AG04449 (cell line): ENCODE results near the gene TLCD3B.

Source experiments
- CTCF ChIA-PET: fragments of 350-600 bp; formaldehyde crosslinking; extraction: SDS; loops from one replicate; lab custom pipeline; 2021; ENCODE audit warnings: antibody characterized with exemption; lab: Yijun Ruan, JAX
- POLR2A ChIA-PET: fragments of 400-600, 350-600 bp; formaldehyde crosslinking; extraction: SDS; loops from one replicate; lab custom pipeline; 2020; ENCODE audit warnings: antibody characterized with exemption, inconsistent platforms; lab: Yijun Ruan, JAX
- DNase-seq: peaks from one replicate; pipeline ENCODE4 v3.0.0-alpha.2; 2010; ENCODE audit warnings: low read depth, low spot score
- H3K4me3 ChIP-seq: 2 replicates; pipeline ENCODE4 v1.5.1; 2011; ENCODE audit warnings: low read depth, mild to moderate bottlenecking, control low read depth, low read length
- CTCF ChIP-seq: IDR thresholded peaks from one replicate; pipeline ENCODE4 v1.5.1; 2011; ENCODE audit warnings: mild to moderate bottlenecking, moderate library complexity, low read length, control low read depth, inconsistent platforms; ENCODE audit not compliant: insufficient read depth; ENCODE audit errors: missing control alignments

Gene TLCD3B

GRCh38 chr16:30030841-30031413 is at the start of gene TLCD3B:
Gene TLCD3B, minus strand, starts transcription at chr16:30031271. Its CDS starts 744 bp downstream, at chr16:30030527.
- H3K4me3 ChIP-seq = peak within 1 kb of the TSS; percentile 30; the same call in 1 of the 2 replicates
- no peak for DNase-seq
- POLR2A ChIA-PET = no interaction called here
- no peak for TF ChIP-seq CTCF
- CTCF ChIA-PET = interaction anchor here (0.7 to 4.2 kb wide), 24 partner anchors 8 to 331 kb away, joined by 3 to 41 read pairs (median 8); partner anchors contain the start of genes C16orf92, HIRIP3, KIF22 and PRRT2

- H3K4me3 ChIP-seq = no peak overlapping the region
- ChIA-PET POLR2A (interaction anchor here (1.3 to 8.5 kb wide), 3 partner anchors 9 to 13 kb away, joined by 5 to 66 read pairs (median 10); partner anchors contain the start of genes ALDOA and TBX6), CTCF (interaction anchor here (1.3 to 9.2 kb wide), 2 partner anchors 12 kb away, joined by 3 to 100 read pairs; partner anchors contain the start of gene TBX6)
- no peak for DNase-seq
- TF ChIP-seq CTCF = no peak
Measured at GRCh38 chr16:30079480-30079879, 48.4 kb upstream of the TLCD3B start.

GRCh38 chr16:30078744-30079143 is 47.7 kb upstream of the TLCD3B start:
- H3K4me3 ChIP-seq = no peak overlapping the region
- TF ChIP-seq CTCF = no peak
- POLR2A ChIA-PET = interaction anchor here (1.3 to 8.5 kb wide), 2 partner anchors 9 to 12 kb away, joined by 5 to 66 read pairs; partner anchors contain the start of gene ALDOA
- no peak for DNase-seq
- CTCF ChIA-PET = interaction anchor here (1.3 to 9.2 kb wide), 3 partner anchors 9 to 13 kb away, joined by 3 to 100 read pairs (median 3); partner anchors contain the start of gene TBX6

GRCh38 chr16:30077656-30078055 is 46.6 kb upstream of the TLCD3B start:
- ChIA-PET CTCF (interaction anchor here (1.0 to 9.2 kb wide), 4 partner anchors 8 to 36 kb away, joined by 3 to 100 read pairs (median 6); partner anchors contain the start of genes ALDOA, GDPD3 and TBX6), POLR2A (interaction anchor here (0.9 to 8.5 kb wide), 2 partner anchors 11 to 12 kb away, joined by 3 to 66 read pairs; partner anchors contain the start of gene ALDOA)
- no peak for TF ChIP-seq CTCF
- H3K4me3 ChIP-seq = peak overlapping the region; percentile 96
- no peak for DNase-seq

GRCh38 chr16:30076276-30076791 is 45.3 kb upstream of the TLCD3B start:
- CTCF ChIA-PET = interaction anchor here (1.6 to 9.2 kb wide), 2 partner anchors 10 to 15 kb away, joined by 9 to 100 read pairs; partner anchors contain the start of genes ALDOA and TBX6
- no peak for TF ChIP-seq CTCF
- H3K4me3 ChIP-seq = peak overlapping the region; percentile 96
- no peak for DNase-seq
- POLR2A ChIA-PET = interaction anchor here (0.8 to 8.5 kb wide), 3 partner anchors 10 to 16 kb away, joined by 3 to 66 read pairs (median 4); partner anchors contain the start of gene ALDOA
